ENCODE measurements around the gene NPFFR1.

GRCh38 chr10:70212879-70213278, 70.9 kb downstream of the NPFFR1 start:
- TF ChIP-seq POLR2A (IDR thresholded peaks at IDR 0.05), result no peak
- no peak for TF ChIP-seq CTCF (IDR thresholded peaks at IDR 0.05 in 4 of 5, conservative IDR thresholded peaks at IDR 0.05 in 1 of 5)
